HG03025 (cell line): ENCODE data around the gene FSTL4.

Experiments
- ATAC-seq: cut with Tn5 transposase; IDR thresholded peaks from one replicate; pipeline ENCODE4 v1.9.1; 2021; ENCODE audit warnings: mild to moderate bottlenecking, moderate library complexity; ENCODE audit not compliant: unreplicated experiment, low FRiP score

Gene FSTL4

GRCh38 chr5:133611357-133612248, 738 bp downstream of the FSTL4 start:
- ATAC-seq: no peak

GRCh38 chr5:133610489-133611356, 1.6 kb downstream of the FSTL4 start:
- no peak for ATAC-seq

- ATAC-seq: no peak
Measured at GRCh38 chr5:133607451-133607850, 4.9 kb downstream of the FSTL4 start.

GRCh38 chr5:133606835-133607234, 5.5 kb downstream of the FSTL4 start:
- ATAC-seq: no peak

- ATAC-seq: no peak
Measured at GRCh38 chr5:133605323-133605722, 7.0 kb downstream of the FSTL4 start.

- ATAC-seq: no peak
Measured at GRCh38 chr5:133603711-133604110, 8.6 kb downstream of the FSTL4 start.

GRCh38 chr5:133602835-133603380, 9.4 kb downstream of the FSTL4 start:
- ATAC-seq: no peak

GRCh38 chr5:133599600-133599999, 12.7 kb downstream of the FSTL4 start:
- ATAC-seq: no peak

GRCh38 chr5:133599044-133599443, 13.3 kb downstream of the FSTL4 start:
- no peak for ATAC-seq

- ATAC-seq: no peak
Measured at GRCh38 chr5:133596049-133596448, 16.3 kb downstream of the FSTL4 start.

- no peak for ATAC-seq
Measured at GRCh38 chr5:133595465-133595864, 16.9 kb downstream of the FSTL4 start.

- no peak for ATAC-seq
Measured at GRCh38 chr5:133589286-133589685, 23.1 kb downstream of the FSTL4 start.

- no peak for ATAC-seq
Measured at GRCh38 chr5:133582971-133583370, 29.4 kb downstream of the FSTL4 start.

- ATAC-seq: no peak
Measured at GRCh38 chr5:133581918-133582317, 30.4 kb downstream of the FSTL4 start.

- no peak for ATAC-seq
Measured at GRCh38 chr5:133581348-133581747, 31.0 kb downstream of the FSTL4 start.

GRCh38 chr5:133580618-133581017, 31.7 kb downstream of the FSTL4 start:
- no peak for ATAC-seq

GRCh38 chr5:133579766-133580165, 32.6 kb downstream of the FSTL4 start:
- ATAC-seq: no peak

- no peak for ATAC-seq
Measured at GRCh38 chr5:133569347-133569746, 43.0 kb downstream of the FSTL4 start.

- ATAC-seq: no peak
Measured at GRCh38 chr5:133565993-133566392, 46.3 kb downstream of the FSTL4 start.

- no peak for ATAC-seq
Measured at GRCh38 chr5:133564921-133565565, 47.3 kb downstream of the FSTL4 start.

- ATAC-seq: no peak
Measured at GRCh38 chr5:133562554-133562953, 49.8 kb downstream of the FSTL4 start.
